Activated naive CD4-positive, alpha-beta T cell treated with anti-CD3 and anti-CD28 coated beads, Interleukin-2, amount 10 ng/mL, durations not matched to agents 7 days and 5 days (primary cell): ENCODE measurements around the gene TMEM219.
A peak's percentile ranks its signal among the peaks of the same experiment; 100 is the strongest.

Source experiments
- CTCF ChIA-PET: fragments of 350-600 bp; sonication (Branson Sonifier 250); formaldehyde crosslinking; loops from one replicate; lab custom pipeline; 2021; ENCODE audit warnings: antibody characterized with exemption; lab: Charles Lee
- DNase-seq: peaks from one replicate; pipeline ENCODE4 v3.0.0-alpha.2; 2020
- H3K27ac Mint-ChIP-seq: one replicate; pipeline ENCODE4 v1.8.0; 2021; ENCODE audit warnings: mild to moderate bottlenecking, moderate library complexity, mixed read lengths
- H3K27me3 Mint-ChIP-seq: one replicate; pipeline ENCODE4 v1.8.0; 2021; ENCODE audit warnings: mild to moderate bottlenecking, mixed read lengths
- H3K36me3 Mint-ChIP-seq: one replicate; pipeline ENCODE4 v1.8.0; 2021; ENCODE audit warnings: mixed read lengths
- H3K4me1 Mint-ChIP-seq: one replicate; pipeline ENCODE4 v1.8.0; 2021; ENCODE audit warnings: mixed read lengths
- H3K4me3 Mint-ChIP-seq: one replicate; pipeline ENCODE4 v1.8.0; 2021; ENCODE audit warnings: mild to moderate bottlenecking, moderate library complexity, mixed read lengths
- H3K9me3 Mint-ChIP-seq: one replicate; pipeline ENCODE4 v1.8.0; 2021; ENCODE audit warnings: mixed read lengths

The TMEM219 gene

DNA sequence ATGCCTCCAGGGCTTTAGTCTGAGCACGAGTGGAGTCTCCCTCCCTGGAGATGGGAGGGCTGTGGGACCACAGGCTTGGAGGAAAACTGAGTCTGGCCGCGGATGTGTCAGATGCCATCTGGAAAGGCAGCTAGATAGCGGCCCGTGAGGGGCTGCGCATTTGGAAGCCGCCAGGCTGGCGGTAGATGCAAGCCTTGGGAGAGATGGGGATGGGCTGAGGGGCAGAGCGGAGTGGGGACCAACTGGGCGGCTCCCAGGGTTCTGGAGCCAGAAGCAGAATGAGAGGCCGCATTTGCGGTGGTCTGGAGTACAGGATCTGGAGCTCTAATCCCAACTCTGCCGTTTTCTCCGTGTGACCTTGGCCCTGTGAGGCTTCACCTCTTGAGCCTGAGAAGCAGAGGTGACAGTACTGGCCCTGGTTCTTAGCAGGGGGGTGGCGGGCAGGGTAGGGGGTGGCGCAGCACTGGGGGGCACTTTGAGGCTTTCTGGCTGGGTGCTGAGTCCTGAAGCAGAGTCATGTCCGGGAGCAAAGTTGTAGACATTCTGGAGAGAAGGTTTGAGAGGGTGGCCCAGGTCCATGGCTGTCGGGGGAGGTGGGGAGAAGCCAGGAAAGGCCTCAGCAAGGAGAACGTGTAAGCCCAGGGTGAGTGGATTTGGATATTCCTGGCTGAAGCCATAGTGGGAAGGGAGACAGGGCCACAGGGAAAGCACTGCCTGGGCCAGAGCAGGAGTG is 40.9 kb downstream of the TMEM219 start:
- Mint-ChIP-seq H3K9me3 (no peaks in the 10 kb centered on the region), H3K36me3 (peaks cover 23% of the 10 kb centered on the region), H3K4me3 (no peak overlapping the region), H3K27me3 (peaks cover 3% of the 10 kb centered on the region), H3K4me1 (peaks cover 8% of the 10 kb centered on the region), H3K27ac (no peak overlapping the region)
- CTCF ChIA-PET, result no interaction called here
- no peak for DNase-seq

DNA sequence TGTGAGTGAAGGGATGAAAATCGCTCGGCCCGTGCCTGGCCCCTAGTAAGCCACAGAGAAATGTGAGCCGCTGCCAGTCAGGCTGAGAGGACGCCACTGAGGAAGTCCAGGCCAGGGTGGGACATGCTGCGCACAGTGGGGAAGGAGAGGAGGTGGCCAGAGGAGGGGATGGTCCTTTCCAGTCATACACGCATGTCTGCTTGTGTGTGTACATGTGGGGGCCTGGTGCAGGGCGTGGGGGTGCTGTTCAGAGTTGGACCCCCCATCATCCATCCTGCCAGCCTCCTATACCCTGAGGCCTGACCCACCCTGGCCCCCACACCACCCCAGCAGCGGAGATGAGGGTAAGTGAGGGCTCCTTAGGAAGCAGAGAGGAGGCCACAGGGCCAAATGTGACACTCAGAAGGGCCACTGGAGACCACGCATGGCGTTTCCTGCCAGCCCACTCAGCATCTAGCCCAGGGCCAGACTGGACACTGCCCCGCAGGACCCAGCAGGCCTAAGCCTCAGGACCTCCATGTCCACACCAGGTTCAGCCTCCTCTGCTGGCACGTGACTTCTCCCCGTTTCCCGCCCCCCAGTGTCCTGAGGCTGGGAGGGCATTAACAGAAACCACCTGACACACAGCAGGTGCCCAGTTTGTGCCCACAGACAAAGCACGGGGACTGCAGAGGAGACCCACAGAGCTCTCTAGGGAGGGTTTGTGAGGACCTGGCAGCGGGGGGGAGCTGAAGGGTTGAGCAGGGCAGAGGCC is 42.0 kb downstream of the TMEM219 start:
- H3K36me3 Mint-ChIP-seq, result peaks cover 15% of the 10 kb centered on the region
- peaks cover 14% of the 10 kb centered on the region for H3K27me3 Mint-ChIP-seq
- no peaks in the 10 kb centered on the region for H3K4me1 Mint-ChIP-seq
- no peaks in the 10 kb centered on the region for H3K9me3 Mint-ChIP-seq
- CTCF ChIA-PET, result interaction anchor here (1.4 to 2.3 kb wide), 3 partner anchors 8 to 304 kb away, joined by 3 to 14 read pairs (median 9); partner anchors contain the start of gene INO80E
- DNase-seq, result no peak
- H3K27ac Mint-ChIP-seq, result peak overlapping the region; percentile 45
- H3K4me3 Mint-ChIP-seq, result no peak overlapping the region

DNA sequence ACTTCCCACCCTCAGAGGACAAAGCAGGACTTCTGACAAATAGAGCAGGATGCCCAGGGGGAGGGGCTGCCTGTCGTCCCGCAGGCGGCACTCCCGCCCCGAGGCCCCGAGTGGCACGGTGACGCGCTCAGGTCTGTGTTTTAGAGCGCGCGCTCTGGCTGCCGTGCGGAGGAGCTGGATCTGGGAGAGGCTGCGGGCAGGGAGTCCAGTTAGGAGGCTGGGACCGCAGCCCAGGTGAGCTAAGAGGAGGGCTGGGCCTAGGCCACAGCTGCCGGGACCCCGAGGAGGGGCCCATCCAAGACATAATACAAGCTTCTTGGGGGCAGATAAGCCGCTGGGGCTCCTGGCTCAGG is 42.5 kb downstream of the TMEM219 start:
- CTCF ChIA-PET, result interaction anchor here (1.4 to 2.3 kb wide), 3 partner anchors 8 to 304 kb away, joined by 3 to 14 read pairs (median 9); partner anchors contain the start of gene INO80E
- Mint-ChIP-seq H3K27me3 (peaks cover 19% of the 10 kb centered on the region), H3K36me3 (peaks cover 12% of the 10 kb centered on the region), H3K4me3 (no peak overlapping the region), H3K9me3 (no peaks in the 10 kb centered on the region), H3K4me1 (no peaks in the 10 kb centered on the region), H3K27ac (peak overlapping the region; percentile 45)
- DNase-seq, result no peak

DNA sequence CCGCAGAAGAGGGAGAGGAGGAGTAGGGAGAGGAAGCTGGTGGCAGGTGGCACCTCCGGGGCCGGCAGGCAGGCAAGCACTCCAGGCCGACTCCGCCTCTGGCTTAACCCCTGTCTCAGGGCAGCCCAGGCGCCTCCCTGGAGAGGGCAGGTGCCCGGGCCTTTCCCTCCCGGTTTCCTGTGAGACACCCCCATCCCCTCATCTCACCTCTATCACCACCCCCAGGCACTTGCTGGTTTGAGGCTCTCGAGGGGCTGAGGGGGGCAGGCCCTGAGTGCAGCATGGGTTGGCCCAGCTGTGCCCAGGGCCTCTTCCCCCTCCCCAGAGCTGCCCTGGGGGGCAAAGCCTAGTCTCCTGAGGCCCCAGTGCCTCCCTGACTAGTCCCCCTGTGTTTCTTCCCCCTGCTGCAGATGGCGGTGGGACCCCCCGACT is 42.9 kb downstream of the TMEM219 start:
- H3K27me3 Mint-ChIP-seq, result peaks cover 23% of the 10 kb centered on the region
- H3K27ac Mint-ChIP-seq, result no peak overlapping the region
- peaks cover 12% of the 10 kb centered on the region for H3K36me3 Mint-ChIP-seq
- no peaks in the 10 kb centered on the region for H3K9me3 Mint-ChIP-seq
- no peaks in the 10 kb centered on the region for H3K4me1 Mint-ChIP-seq
- H3K4me3 Mint-ChIP-seq, result no peak overlapping the region
- CTCF ChIA-PET, result interaction anchor here (1.1 to 2.3 kb wide), 6 partner anchors 9 to 305 kb away, joined by 3 to 14 read pairs (median 4); partner anchors contain the start of genes INO80E and KCTD13
- DNase-seq, result no peak

DNA sequence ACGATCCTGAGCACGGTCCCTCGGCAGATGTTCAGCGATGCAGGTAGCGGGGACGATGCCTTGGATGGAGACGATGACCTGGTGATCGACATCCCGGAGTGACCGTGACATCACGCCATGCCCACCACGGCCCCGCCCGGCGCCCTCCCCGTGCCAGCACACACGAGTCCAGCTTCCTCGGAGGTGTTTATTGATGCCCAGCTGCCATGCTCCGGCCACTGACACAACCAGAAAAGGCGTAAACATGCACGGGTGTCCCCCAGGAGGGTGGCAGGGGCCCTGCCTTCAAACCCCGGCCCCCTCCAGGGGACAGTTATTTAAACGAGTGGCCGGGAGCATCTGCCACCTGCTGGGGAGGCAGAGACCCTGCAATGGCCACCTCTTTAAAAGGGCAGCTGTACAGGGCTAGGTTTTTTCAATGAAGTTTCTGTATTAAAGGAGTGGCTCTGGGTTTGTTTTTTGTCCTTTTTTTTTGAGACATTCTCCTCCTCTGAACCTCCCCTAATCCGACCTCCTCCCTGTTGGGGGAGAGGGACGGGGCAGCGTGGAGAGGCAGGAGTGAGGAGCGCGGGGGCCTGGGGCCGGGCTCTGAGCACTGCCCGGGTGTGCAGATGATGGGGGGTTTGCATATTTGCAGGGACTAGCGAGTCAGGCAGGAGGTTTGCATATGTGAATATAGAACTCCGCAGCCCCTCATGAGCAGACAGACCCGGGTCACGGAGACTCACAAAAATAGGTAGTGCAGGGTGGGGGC is 43.6 kb downstream of the TMEM219 start:
- H3K4me1 Mint-ChIP-seq, result peaks cover 5% of the 10 kb centered on the region
- DNase-seq, result peak; percentile 60
- peak overlapping the region; percentile 11 for H3K27ac Mint-ChIP-seq
- peaks cover 30% of the 10 kb centered on the region for H3K27me3 Mint-ChIP-seq
- CTCF ChIA-PET, result interaction anchor here (0.7 to 2.3 kb wide), 9 partner anchors 10 to 305 kb away, joined by 3 to 14 read pairs (median 3); partner anchors contain the start of genes INO80E and KCTD13
- H3K36me3 Mint-ChIP-seq, result peaks cover 12% of the 10 kb centered on the region
- H3K9me3 Mint-ChIP-seq, result no peaks in the 10 kb centered on the region
- no peak overlapping the region for H3K4me3 Mint-ChIP-seq

DNA sequence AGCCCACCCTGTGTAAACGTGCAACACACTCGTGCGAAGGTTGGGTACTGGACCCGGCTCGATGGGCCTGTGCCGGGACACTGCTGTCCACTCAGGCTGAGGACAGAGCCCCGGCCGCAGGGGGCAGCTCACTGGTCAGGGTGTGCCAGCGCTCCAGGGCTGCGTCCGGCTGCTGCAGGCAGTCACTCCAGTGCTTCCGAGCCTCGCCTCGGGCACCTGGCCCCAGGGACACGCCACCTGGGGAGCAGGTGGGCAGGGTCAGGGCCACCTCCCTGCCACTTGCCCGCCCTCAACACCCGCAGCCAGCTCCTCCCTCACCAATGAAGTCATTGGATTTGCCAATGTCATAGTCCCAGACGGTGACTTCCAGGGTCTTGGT is 44.2 kb downstream of the TMEM219 start:
- peaks cover 12% of the 10 kb centered on the region for H3K36me3 Mint-ChIP-seq
- H3K27ac Mint-ChIP-seq, result no peak overlapping the region
- H3K4me3 Mint-ChIP-seq, result no peak overlapping the region

DNA sequence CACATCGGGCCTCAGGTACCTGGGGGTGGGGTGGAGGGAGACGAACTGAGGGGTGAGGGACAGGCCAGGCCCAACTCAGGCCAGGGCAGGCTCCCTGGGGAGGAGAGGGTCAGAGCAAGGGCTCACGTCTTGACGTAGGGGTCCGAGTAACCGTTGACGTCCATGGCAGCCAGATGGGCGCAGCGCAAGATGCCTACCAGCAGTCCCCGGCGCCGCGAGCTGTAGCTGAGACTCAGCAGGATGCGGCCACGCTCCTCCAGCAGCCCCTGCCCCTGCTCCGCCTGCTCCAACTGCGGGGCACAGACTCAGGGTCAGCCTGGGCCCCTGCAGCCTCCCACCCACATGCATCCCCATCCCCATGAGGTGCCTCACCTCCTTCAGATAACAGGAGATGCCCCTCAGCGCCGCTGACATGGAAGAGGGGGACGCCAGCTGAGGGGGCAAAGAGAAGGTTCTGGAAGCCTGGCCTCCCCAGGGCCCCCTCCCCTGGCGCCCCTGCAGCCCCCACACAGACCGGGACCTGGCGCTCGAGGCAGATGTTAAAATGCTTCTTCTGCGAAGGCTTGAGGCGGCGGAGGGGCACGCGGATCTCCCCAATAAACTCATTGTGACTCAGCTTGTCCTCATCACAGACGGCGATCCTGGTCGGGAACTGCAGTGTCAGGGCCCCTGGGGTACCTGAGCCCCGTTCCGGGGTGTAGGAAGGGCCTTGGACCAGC is 44.9 kb downstream of the TMEM219 start:
- CTCF ChIA-PET, result interaction anchor here (1.1 to 2.3 kb wide), 2 partner anchors 12 to 159 kb away, joined by 3 to 9 read pairs; no protein-coding TSS in a partner anchor

More for the DNA sequence above, 44.2 kb downstream of the TMEM219 start:
- Mint-ChIP-seq H3K27me3 (peaks cover 36% of the 10 kb centered on the region), H3K9me3 (no peaks in the 10 kb centered on the region), H3K4me1 (peaks cover 6% of the 10 kb centered on the region)
- no peak for DNase-seq
- CTCF ChIA-PET, result interaction anchor here (0.7 to 2.3 kb wide), 7 partner anchors 12 to 158 kb away, joined by 3 to 9 read pairs (median 3); partner anchors contain the start of gene KCTD13

DNA sequence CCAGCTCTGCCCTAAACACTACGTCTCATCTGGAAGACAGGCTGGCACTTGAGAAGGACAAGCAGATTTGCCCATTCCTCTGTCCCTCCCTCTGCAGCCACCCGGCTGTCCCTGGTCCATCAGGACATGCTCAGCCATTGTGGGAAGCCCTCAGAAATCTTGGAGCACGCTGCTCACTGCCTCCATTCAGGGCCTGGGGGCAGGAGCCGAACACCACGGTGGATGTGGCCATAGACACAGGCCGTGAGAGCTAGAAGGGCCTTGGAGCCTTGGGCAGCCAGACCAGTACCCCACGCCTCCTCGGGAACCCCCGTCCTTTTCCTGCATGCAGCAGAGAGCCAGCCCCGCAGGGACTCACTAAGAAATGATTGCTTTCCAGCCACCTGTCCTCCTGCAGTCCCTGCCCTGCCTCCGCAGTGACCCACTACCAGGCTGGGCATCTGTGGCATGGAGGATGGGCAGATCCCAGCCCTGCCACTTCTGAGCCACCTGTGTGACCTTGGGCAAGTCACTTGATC is 45.6 kb downstream of the TMEM219 start:
- CTCF ChIA-PET, result interaction anchor here (1.1 kb wide), 1 partner anchor 159 kb away, joined by 3 read pairs; no protein-coding TSS in a partner anchor
- Mint-ChIP-seq H3K4me3 (no peak overlapping the region), H3K36me3 (peaks cover 6% of the 10 kb centered on the region), H3K4me1 (peaks cover 11% of the 10 kb centered on the region), H3K27me3 (peaks cover 50% of the 10 kb centered on the region), H3K9me3 (no peaks in the 10 kb centered on the region), H3K27ac (no peak overlapping the region)
- no peak for DNase-seq

More for the DNA sequence above, 44.9 kb downstream of the TMEM219 start:
- Mint-ChIP-seq H3K9me3 (no peaks in the 10 kb centered on the region), H3K27me3 (peaks cover 43% of the 10 kb centered on the region), H3K36me3 (peaks cover 11% of the 10 kb centered on the region), H3K4me1 (peaks cover 7% of the 10 kb centered on the region), H3K4me3 (no peak overlapping the region), H3K27ac (no peak overlapping the region)
- no peak for DNase-seq

DNA sequence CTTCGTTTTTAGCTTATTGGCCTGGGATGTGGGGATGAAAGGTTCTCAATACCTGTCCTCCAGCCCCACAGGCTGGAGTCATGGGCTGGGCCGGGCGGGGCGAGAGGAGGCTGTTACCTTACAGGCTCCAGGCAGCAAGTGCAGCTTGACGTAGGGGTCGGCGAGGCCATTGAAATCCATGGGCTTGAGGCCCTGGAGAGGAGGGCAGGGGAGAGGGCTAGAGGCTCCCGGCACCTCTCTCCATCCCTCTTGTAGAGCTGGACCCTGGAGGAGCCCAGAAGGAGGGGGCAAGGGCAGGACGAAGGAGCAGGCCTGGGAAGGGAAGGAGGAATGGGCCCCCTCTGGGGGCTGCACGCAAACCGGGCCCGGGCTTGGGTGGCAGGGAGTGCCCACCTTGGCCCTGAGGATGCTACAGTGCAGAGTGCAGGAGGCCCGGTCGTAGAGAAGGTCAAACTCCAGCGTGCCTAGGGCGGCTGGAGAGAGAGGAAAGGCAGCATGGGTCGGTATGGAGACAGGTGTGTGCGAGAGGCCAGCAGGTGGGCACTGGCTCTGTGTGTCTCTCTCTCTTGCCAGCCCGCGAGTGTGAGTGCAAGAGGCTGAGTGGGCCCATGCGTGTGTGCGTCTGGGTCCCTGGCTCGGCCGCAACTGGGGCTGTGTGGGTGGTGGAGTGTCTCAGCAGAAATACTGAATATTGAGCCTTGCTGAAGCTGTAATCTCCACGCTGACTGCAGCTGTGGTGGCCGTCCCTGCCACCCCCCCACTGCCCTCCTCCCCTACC is 47.4 kb downstream of the TMEM219 start:
- H3K4me3 Mint-ChIP-seq, result peak overlapping the region; percentile 38
- CTCF ChIA-PET, result interaction anchor here (0.8 to 1.9 kb wide), 2 partner anchors 11 to 23 kb away, joined by 3 to 8 read pairs; no protein-coding TSS in a partner anchor

DNA sequence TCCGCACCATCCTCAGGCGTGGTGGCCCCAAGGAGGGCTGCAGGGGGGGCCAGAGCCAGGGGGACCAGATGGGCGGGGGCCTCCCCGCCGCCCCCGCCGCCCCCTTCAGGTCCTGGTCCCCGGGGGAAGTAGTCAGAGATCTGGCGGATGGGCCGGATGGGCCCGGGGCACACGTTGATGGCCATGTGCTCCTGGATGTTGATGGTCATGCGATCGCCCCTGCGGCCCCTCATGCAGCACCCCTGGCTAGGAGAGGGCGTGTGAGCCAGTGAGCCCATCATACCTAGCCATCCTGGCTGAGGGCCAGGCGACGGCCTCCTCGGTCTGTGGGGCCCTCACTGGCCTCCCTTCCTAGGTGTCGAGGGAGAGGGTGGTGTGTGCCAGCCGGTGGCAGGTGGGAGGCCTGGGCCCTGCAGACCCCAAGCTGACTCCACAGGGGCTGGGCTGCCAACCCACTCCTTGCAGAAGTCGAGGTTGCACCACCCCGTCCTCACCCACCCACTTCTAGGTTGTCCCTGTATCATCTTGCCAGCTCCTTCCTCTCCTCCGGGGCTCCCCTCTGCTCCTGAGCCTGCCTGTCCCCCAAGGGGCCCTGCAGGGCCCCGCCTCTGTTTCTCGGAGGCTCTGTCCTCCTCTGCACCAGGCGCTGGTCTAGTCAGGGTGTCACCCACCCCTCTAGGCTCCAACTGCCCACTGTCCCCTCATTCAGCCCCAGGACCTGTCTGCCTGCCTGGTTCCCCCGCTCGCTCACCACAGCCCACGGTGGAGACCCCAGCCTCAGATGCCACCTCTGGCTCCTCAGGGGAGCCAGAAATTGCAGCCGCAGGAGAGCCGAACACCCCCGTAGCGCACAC is 48.3 kb downstream of the TMEM219 start:
- H3K36me3 Mint-ChIP-seq, result no peaks in the 10 kb centered on the region
- H3K27ac Mint-ChIP-seq, result no peak overlapping the region
- peaks cover 74% of the 10 kb centered on the region for H3K27me3 Mint-ChIP-seq
- CTCF ChIA-PET, result no interaction called here
- H3K4me1 Mint-ChIP-seq, result peaks cover 11% of the 10 kb centered on the region
- H3K4me3 Mint-ChIP-seq, result peak overlapping the region; percentile 71
- DNase-seq, result no peak
- H3K9me3 Mint-ChIP-seq, result no peaks in the 10 kb centered on the region

More for the DNA sequence above, 47.4 kb downstream of the TMEM219 start:
- no peak overlapping the region for H3K27ac Mint-ChIP-seq
- DNase-seq, result no peak
- no peaks in the 10 kb centered on the region for H3K9me3 Mint-ChIP-seq
- H3K36me3 Mint-ChIP-seq, result no peaks in the 10 kb centered on the region
- H3K27me3 Mint-ChIP-seq, result peaks cover 68% of the 10 kb centered on the region
- H3K4me1 Mint-ChIP-seq, result peaks cover 11% of the 10 kb centered on the region

DNA sequence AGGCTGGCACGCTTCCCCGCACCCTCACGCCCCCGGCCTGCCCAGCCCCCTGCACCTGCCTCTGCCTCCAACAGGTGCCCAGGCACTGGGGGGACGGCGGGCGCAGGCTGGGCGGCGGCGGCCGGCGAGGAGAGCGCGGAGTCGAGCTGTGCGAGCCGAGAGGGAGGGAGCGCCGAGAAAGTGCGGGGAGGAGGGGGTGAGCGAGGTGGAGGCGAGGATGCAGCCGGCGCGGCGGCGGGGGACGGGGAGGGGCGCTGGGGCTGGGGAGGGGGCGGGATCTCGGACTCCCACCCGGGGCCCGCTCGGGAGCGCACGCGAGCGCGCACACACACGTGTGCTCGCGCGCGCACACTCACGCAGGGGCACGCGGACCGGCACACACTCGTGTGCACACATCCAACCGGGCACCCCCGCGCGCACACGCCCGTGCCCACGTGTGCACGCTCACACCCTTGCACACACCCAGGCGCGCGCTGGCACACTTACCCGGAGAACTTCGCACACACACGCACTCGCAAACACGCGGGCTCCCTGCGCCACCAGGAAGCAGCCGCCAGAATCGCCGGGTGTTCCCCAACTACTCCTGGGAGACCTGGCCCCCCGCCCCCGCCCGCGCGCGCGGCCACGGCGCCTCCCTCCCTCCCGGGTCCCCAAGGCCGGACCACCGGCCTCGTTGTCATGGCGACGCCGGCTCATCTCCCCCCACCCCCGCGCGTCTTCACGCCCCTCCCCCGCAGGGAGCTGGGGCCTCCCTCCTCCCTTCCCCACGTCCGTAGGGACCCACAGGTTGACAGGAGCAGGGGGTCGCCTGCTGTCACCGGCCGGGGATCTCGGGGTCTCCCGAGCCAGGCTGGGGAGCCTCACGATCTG is 49.2 kb downstream of the TMEM219 start, which contains the start of gene DOC2A:
DOC2A (minus strand) TSS at position 184 of the 870 bp plus-strand sequence. CDS start 805 bp downstream, outside the sequence.
- peak; percentile 66 for DNase-seq
- peaks cover 11% of the 10 kb centered on the region for H3K4me1 Mint-ChIP-seq
- CTCF ChIA-PET, result no interaction called here
- no peak within 1 kb of the TSS for H3K27ac Mint-ChIP-seq
- no peaks in the 10 kb centered on the region for H3K36me3 Mint-ChIP-seq
- no peaks in the 10 kb centered on the region for H3K9me3 Mint-ChIP-seq
- peaks cover 78% of the 10 kb centered on the region for H3K27me3 Mint-ChIP-seq
- peak within 1 kb of the TSS; percentile 71 for H3K4me3 Mint-ChIP-seq
